Activated CD8-positive, alpha-beta memory T cell treated with anti-CD3 and anti-CD28 coated beads for 36 hours (primary cell): ENCODE data around the gene CDK15. TPM values are rescaled to one million over a fixed set of nuclear protein-coding genes. Genes with fewer than 3 reads are reported as not detected.
"Not testable (repeated sequence)": the region's sequence is repeated elsewhere in the genome, so short reads cannot be mapped to it uniquely, and the experiment has no call there.

Experiments
- CTCF ChIA-PET: fragments of 350-600 bp; sonication (Branson Sonifier 250); formaldehyde crosslinking; loops from one replicate; lab custom pipeline; 2021; ENCODE audit warnings: antibody characterized with exemption; lab: Charles Lee
- POLR2A ChIA-PET: fragments of 350-600 bp; sonication (Branson Sonifier 250); formaldehyde crosslinking; loops from one replicate; lab custom pipeline; 2021; ENCODE audit warnings: antibody characterized with exemption; lab: Charles Lee
- total RNA-seq, 2 experiments: library from RNA; stranded (reverse); gene quantifications; one replicate each; pipeline ENCODE4 v1.2.3, GENCODE V29; 2021

CDK15 gene
- total RNA-seq, 2 experiments from 2014 or later: not detected

GRCh38 chr2:201786471-201786870 lies 19.9 kb upstream of the CDK15 start:
- ChIA-PET CTCF (no interaction called here), POLR2A (no interaction called here)

DNA sequence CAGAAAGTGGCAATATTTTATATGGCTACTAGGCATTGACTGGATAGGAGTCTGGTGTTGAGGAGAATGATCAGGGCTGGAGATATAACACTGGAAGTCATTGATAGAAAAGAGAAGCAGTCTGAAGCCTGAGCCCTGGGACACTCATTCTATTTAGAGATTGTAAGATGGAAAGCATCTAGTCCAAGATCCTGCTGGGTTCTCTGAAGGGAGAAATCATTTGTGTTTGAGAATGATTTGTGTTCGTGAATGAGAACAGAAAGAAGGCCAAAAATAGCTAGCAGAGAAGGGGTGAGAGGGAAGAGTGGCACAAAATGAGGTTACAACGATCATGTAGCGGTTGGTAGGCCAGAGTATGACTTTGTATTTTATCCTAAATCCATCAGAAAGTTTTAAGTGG lies 18.0 kb upstream of the CDK15 start:
- POLR2A ChIA-PET: no interaction called here
- CTCF ChIA-PET: no interaction called here

- CTCF ChIA-PET: no interaction called here
- POLR2A ChIA-PET: interaction anchor here (0.6 kb wide), 1 partner anchor 39 kb away, joined by 3 read pairs; no protein-coding TSS in a partner anchor
Observed at GRCh38 chr2:201789395-201789794, 16.9 kb upstream of the CDK15 start.

- POLR2A ChIA-PET: no interaction called here
Observed at GRCh38 chr2:201790291-201790690, 16.0 kb upstream of the CDK15 start.

GRCh38 chr2:201790989-201791388 lies 15.3 kb upstream of the CDK15 start:
- ChIA-PET POLR2A (no interaction called here), CTCF (no interaction called here)

More at GRCh38 chr2:201790291-201790690, 16.0 kb upstream of the CDK15 start:
- CTCF ChIA-PET: no interaction called here

GRCh38 chr2:201793631-201794030 lies 12.7 kb upstream of the CDK15 start:
- CTCF ChIA-PET: no interaction called here

GRCh38 chr2:201794294-201794693 lies 12.0 kb upstream of the CDK15 start:
- ChIA-PET POLR2A (no interaction called here), CTCF (no interaction called here)

More at GRCh38 chr2:201793631-201794030, 12.7 kb upstream of the CDK15 start:
- POLR2A ChIA-PET: no interaction called here

- ChIA-PET CTCF (no interaction called here), POLR2A (no interaction called here)
Observed at GRCh38 chr2:201795607-201796477, 10.5 kb upstream of the CDK15 start.

GRCh38 chr2:201796478-201796865 lies 9.9 kb upstream of the CDK15 start:
- ChIA-PET CTCF (no interaction called here), POLR2A (no interaction called here)

DNA sequence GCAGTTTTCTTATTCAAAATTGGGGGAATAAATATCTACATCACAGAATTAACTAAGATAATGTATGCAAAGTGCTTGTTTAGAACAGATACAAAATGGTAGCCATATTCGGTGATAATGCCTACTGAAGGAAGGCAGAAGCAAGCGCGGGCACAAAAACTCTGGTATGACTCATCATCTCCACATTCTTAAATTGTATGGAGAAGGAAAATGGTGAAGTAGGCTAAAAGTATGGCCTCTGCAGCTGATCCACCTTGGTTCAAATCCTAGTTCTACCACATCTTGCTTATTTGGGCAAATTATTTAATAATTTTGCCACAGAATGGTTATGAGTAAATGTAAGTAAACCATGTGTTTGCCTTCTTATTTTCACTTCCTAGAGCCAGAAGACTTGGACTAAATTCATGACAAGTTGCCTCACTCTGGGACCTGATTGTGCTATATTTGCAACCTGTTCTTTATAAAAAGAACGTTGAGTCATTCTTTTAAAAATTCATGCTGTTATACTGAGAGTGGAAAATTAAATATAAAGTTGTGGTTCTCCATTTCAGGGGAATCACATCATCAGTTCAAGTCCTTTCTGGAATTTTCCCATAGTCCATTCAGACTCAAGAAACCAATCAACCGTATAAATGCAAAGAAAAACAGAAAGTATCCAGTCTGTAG lies 9.0 kb upstream of the CDK15 start:
- ChIA-PET POLR2A (no interaction called here), CTCF (no interaction called here)

DNA sequence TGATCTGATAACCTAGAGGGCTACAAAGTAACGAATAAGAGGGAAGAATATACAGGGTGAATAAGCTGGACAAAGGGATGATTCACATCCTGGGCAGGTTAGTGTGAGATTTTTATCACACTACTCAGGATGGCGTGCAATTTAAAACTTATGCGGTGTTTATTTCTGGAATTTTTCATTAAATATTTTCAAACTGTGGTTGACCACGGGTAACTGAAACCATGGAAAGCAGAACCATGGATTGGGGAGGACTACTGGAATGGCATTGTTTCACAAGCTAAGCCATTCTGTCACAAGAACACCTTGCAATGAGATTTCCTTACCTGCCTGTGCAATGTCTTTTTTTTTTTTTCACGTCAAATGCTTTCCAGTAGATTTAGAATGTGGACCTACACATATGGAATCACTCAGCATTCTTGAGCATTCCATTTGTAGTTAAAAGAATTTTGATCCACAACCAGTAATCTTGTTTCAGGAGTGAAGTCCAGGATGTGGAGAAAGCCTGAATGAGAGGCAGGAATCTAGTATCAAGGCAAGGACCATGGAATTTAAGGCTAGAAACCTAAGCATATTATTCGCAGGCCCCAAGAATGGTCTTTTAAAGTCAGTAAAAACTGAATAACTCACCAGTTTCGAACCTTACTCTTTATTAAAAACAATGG lies 8.0 kb upstream of the CDK15 start:
- ChIA-PET CTCF (no interaction called here), POLR2A (no interaction called here)

DNA sequence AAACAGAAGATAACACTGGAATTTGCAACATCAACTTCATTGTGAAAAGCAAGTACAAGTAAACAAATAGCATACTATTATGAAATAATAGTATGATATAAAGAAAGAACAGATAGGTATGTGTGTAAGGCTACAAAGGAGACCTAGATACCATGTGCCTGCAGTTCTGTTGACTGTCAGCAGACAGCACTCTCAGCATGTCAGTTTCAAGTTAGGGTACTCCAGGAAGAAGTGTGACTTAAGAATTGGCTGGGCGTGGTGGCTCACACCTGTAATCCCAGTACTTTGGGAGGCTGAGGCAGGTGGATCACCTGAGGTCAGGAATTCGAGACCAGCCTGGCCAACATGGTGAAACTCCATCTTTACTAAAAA lies 7.4 kb upstream of the CDK15 start:
- POLR2A ChIA-PET, CTCF ChIA-PET: not testable (repeated sequence)

GRCh38 chr2:201807452-201807999 lies 1.2 kb downstream of the CDK15 start:
- ChIA-PET POLR2A (no interaction called here), CTCF (no interaction called here)

DNA sequence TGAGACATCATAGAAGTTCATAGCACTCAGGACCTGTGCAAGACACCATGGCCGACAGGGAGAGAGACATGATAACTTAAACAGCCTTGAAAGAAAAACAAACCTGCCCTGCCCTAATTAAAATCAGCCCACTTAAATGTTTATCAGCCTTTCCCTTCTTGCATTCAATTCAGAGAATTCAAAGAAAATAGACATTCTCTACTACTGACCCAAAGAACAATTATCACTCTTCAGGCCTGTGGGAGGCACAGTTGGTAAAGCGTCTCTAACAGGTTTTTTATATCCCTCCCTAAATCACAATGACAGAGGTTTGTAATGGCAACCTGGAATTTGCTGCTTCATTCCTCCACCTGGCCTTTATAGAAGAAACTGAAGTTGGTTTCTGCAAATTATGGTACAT lies 1.7 kb downstream of the CDK15 start:
- ChIA-PET POLR2A (no interaction called here), CTCF (no interaction called here)

DNA sequence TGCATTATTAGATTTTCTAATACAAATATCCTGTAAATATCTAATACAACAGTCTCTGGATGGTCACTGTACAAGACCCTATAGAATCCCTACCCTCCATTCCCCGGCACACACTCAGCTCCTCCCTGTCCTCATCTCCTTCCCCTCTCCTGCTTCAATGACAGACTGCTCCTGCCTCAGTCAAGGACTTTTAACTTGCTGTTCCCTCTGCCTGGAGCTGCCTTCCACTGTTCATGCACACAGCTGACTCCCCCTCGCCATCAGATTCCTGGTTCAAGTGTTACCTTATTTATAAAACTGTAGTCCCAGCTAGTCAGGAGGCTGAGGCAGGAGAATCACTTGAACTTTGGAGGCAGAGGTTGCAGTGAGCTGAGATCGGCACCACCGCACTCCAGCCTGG lies 3.3 kb downstream of the CDK15 start:
- POLR2A ChIA-PET: no interaction called here
- CTCF ChIA-PET: interaction anchor here (0.6 kb wide), 1 partner anchor 882 kb away, joined by 3 read pairs; no protein-coding TSS in a partner anchor

DNA sequence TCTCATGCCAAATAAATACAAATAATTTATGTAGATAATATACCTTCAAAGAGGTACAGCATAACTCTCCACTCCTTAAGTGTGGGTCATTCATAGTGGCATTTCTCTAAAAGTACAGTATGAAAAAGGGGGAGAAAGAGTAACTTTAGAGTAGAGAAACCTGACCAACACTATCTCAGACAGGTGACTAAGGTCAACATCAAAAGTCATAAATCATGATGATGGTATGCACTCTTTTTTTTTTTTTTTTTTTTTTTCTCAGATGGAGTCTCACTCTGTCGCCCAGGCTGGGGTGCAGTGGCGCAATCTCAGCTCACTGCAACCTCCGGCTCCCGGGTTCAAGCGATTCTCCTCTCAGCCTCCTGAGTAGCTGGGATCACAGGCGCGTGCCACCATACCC lies 4.3 kb downstream of the CDK15 start:
- CTCF ChIA-PET, POLR2A ChIA-PET: not testable (repeated sequence)

DNA sequence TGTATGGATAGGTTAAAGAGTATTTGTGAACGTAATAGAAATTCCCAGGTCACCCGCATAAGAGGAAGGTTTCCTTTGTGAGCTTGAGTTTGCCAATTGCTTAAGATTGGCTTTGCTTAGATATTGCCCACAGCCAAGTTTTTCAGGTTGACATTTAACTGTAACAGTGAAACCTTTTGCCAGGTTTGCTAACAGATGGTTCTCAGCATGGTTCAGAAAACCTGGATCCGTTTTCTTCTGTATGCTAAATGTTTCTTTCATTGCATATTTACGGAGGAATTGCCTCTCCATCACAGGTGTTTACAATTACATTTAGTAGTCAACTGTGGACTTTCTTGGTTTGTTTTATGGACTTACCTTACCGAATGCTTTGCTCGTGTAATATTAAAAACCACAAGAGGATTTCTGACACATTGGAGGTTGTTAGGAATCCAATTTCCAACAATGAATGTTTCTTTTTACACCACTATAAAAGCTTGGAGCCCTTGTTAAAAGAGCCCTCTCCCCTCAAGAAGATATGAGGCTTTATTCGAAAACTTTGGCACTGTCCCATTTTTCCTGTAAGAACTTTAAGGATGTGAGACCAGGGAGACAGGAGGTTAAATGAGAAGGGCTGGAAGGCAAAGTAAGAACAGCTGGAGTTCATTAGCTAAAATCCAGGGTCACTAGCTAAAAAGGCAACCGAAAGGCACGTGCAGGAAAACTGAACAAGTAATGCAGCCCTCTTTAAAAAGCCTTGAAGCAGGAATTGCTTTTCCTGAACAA lies 7.8 kb downstream of the CDK15 start:
- POLR2A ChIA-PET: no interaction called here
- CTCF ChIA-PET: no interaction called here

- ChIA-PET CTCF (no interaction called here), POLR2A (no interaction called here)
Observed at GRCh38 chr2:201816657-201817575, 10.6 kb downstream of the CDK15 start.
